ENCODE measurements around the gene IKBIP.
"Not testable (repeated sequence)": the region's sequence is repeated elsewhere in the genome, so short reads cannot be mapped to it uniquely, and the experiment has no call there.

DNA sequence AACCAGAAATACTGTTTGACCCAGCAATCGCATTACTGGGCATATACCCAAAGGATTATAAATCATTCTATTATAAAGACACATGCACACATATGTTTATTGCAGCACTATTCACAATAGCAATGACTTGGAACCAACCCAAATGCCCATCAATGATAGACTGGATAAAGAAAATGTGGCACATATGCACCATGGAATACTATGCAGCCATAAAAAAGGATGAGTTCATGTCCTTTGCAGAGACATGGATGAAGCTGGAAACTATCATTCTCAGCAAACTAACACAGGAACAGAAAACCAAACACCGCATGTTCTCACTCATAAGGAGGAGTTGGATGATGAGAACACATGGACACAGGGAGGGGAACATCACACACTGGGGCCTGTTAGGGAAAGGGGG is 67.8 kb downstream of the IKBIP start:
- TF ChIP-seq CTCF (IDR thresholded peaks at IDR 0.05; ENCODE audit: insufficient read depth, low read length, poor library complexity, severe bottlenecking); EZH2phosphoT487 (conservative IDR thresholded peaks at IDR 0.05; ENCODE audit: low read length): not testable (repeated sequence)
